ENCODE data around the gene MAP1LC3B2. TPM values are rescaled to one million over a fixed set of nuclear protein-coding genes. Genes with fewer than 3 reads are reported as not detected.
A peak's percentile ranks its signal among the peaks of the same experiment; 100 is the strongest.

The MAP1LC3B2 gene
- polyA plus RNA-seq, 6 donors from 2014 or later, result 3.2 to 12.2 (median 6.3) TPM

DNA sequence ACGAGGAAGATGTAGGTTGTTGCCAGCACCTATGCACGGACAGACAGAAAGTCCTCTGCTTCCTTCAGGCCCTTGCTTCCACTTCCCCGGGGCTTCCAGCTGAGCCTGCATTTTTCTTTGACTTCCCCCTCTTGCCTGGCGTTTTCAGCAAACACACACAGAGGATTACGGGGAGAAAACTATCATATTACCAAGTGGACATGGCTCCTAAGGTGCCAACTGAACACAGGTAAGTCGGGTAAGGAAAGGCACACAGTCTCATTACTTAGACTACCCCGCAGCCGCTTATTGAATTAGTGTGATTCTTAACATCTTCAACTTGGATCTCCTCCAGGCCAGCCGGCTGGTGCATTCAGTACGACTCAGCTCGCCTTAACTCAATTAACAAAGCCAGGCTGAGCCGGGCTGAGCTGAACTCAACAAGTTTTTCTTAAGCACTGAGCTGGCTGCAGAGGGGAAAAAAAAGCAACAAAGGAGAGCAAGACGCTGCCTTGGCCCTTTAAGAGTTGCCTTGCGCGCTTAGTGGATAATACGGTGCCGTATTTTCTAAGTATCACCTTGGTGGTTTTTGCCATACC, 19.2 kb upstream of the MAP1LC3B2 start:
- ATAC-seq (ENCODE audit: low read depth in 2 of 2) (no peak), DNase-seq (no peak)
- Mint-ChIP-seq H3K9me3 (no peaks in the 10 kb centered on the region), H3K4me1 (peaks cover 43 to 56% (median 44%) of the 10 kb centered on the region in 3 donors), H3K27me3 (no peaks in the 10 kb centered on the region), H3K27ac (peak overlapping the region in 2 of 6 donors; percentile 76 to 82), H3K36me3 (no peaks in the 10 kb centered on the region), H3K4me3 (no peak overlapping the region)

DNA sequence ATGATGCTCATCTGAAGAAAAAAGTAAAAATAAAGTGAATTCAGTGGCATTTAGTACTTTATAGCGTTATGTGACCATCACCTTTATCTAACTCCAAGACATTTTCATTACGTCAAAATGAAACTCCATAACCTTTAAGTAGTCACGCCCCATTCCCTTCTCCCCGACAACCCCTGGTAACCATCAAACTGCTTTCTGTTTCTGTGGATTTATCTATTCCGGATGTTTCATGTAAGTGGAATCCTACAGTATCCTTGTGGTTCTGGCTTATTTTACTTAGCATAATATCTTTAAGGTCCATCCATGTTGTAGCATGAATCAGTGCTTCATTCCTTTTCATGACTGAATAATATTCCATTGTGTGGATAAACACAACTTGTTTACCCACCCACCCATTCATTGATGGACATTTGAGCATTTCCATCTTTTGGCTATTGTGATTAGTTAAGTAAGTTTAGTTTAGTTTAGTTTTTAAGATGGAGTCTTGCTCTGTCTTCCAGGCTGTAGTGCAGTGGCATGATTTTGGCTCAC, 18.5 kb upstream of the MAP1LC3B2 start:
- Mint-ChIP-seq H3K9me3 (no peaks in the 10 kb centered on the region), H3K27me3 (no peaks in the 10 kb centered on the region), H3K4me1 (peaks cover 43 to 50% (median 44%) of the 10 kb centered on the region in 3 donors), H3K27ac (peak overlapping the region in 1 of 6 donors; percentile 44), H3K4me3 (peak overlapping the region in 1 of 8 donors; percentile 17), H3K36me3 (no peaks in the 10 kb centered on the region)
- DNase-seq (no peak), ATAC-seq (ENCODE audit: low read depth in 2 of 2) (no peak)

DNA sequence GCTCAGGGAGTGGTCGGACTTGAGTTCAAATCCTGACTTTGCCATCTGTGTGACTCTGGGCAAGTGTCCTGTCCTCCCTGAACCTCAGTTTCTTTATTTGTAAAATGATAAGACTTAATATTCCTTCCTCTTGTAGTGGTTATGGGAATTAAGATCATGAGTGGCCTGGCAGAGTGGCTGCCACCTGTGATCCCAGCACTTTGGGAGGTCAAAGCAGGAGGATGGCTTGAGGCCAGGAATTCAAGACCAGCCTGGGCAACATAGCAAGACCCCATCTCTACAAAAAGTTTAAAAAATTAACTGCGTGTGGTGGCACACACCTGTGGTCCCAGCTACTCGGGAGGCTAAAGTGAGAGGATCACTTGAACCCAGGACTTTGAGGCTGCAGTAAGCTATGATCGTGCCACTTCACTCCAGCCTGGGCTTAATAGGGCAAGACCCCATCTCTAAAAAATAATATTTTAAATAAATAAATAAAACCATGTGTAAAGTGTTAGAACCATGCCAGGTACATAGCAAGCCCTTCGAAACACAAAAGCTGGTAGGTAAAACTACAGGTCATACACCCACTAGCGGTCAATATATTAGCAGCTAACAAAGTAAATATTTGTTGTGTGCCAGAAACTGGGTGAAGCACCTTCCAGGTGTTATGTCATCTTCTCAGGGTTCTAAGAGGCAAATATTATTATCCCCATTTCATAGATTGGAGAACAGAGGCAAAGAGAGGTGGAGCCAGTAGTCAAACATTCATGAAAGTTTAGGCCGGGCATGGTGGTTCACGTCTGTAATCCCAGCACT, 17.4 kb upstream of the MAP1LC3B2 start:
- Mint-ChIP-seq H3K27me3 (no peaks in the 10 kb centered on the region), H3K4me1 (peaks cover 34 to 39% (median 37%) of the 10 kb centered on the region in 3 donors), H3K9me3 (no peaks in the 10 kb centered on the region), H3K27ac (peak overlapping the region in 1 of 6 donors; percentile 51), H3K4me3 (no peak overlapping the region), H3K36me3 (no peaks in the 10 kb centered on the region)
- DNase-seq, result no peak
- no peak for ATAC-seq (ENCODE audit: low read depth in 2 of 2)

DNA sequence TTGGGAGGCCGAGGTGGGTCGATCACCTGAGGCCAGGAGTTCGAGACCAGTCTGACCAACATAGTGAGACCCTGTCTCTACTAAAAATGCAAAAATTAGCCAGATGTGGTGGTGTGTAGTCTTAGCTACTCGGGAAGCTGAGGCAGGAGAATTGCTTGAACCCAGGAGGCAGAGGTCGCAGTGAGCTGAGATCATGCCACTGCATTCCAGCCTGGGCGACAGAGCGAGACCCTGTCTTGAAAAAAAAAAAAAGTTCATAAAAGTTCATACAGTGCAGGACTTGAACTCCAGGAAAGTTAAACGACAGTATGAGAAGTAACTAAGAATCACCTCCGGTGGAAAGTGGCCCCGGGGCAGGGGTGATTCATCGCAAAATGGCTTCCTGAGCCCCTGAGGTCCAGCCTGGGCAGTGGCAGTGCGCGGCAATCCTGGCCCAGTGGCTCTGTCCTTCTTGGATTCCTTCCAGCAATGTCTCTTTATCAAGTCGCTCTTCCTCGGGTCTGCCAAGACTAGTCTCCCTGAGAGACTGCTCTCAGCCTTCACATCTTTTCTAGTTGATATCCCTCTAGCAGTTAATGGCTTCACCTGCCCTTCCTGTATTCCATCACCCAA, 16.7 kb upstream of the MAP1LC3B2 start:
- DNase-seq (no peak), ATAC-seq (ENCODE audit: low read depth in 2 of 2) (no peak)
- Mint-ChIP-seq H3K9me3 (no peaks in the 10 kb centered on the region), H3K27ac (no peak overlapping the region), H3K4me1 (peaks cover 32 to 38% (median 34%) of the 10 kb centered on the region in 3 donors), H3K4me3 (no peak overlapping the region), H3K36me3 (no peaks in the 10 kb centered on the region), H3K27me3 (no peaks in the 10 kb centered on the region)

DNA sequence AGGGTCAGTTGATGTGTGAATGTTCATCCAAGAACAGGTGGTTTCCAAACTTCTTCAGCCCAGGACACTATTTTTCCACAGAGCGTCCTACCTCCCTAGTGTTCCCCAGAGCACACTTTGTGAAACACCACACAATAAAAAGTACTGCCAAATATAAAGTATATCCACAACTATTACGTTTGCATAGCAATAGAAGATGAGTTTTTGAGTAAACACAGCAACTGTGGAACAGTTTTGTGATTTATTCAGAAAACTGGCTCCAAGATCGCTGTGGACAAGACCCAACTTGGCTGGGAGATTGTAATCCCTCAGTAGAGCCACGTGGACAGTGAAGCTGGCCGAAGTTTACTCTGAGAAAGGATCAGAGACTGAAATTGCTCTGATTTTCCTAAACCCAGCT, 14.5 kb upstream of the MAP1LC3B2 start:
- H3K27ac Mint-ChIP-seq, result peak overlapping the region in 1 of 6 donors; percentile 55
- no peaks in the 10 kb centered on the region for H3K36me3 Mint-ChIP-seq
- no peaks in the 10 kb centered on the region for H3K9me3 Mint-ChIP-seq
- no peak for DNase-seq
- no peak for ATAC-seq (ENCODE audit: low read depth in 2 of 2)
- no peaks in the 10 kb centered on the region for H3K27me3 Mint-ChIP-seq
- H3K4me1 Mint-ChIP-seq, result peaks cover 24 to 31% (median 26%) of the 10 kb centered on the region in 3 donors
- no peak overlapping the region for H3K4me3 Mint-ChIP-seq

DNA sequence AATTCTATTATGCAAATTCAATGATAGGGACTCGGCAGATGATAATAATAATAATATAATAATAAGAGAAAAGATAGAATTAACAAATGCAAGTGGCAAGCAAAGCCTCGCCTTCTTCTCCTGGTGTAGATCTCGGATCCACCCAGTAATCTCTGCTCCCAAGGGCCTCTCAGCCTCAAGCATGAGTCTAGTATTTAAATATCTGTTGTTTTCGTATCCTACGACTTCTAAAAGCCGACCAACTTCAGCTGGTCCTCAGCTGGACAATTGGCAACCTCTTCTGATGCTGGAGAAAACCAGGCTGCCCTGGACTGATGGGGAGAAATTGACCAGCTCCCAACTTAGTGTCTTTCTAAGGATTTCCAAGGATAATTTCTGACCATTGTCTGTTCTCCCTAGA, 14.0 kb upstream of the MAP1LC3B2 start:
- DNase-seq (no peak), ATAC-seq (ENCODE audit: low read depth in 2 of 2) (no peak)
- H3K27ac Mint-ChIP-seq, result peak overlapping the region in 1 of 6 donors; percentile 6
- H3K4me3 Mint-ChIP-seq, result no peak overlapping the region
- no peaks in the 10 kb centered on the region for H3K27me3 Mint-ChIP-seq
- no peaks in the 10 kb centered on the region for H3K9me3 Mint-ChIP-seq
- H3K4me1 Mint-ChIP-seq, result peaks cover 19 to 26% (median 21%) of the 10 kb centered on the region in 3 donors
- H3K36me3 Mint-ChIP-seq, result no peaks in the 10 kb centered on the region

DNA sequence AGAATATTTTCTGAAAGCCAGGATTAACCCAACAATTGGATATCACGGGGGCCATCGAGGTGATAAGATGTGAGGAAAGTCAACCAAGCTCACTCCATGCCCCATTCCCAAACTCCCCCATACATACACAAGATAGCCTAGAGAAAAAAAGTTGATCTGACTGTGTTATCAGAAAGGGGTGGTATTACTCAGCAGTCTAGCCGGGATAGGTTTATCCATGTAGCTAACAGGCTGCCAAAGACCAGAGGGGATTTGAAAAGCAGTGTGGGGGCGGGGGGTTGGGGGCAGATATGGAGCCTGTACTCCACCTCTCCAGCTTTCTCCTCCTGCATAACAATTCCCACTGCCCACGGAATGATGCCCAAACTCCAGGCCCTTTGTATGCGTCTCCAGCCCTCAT, 13.2 kb upstream of the MAP1LC3B2 start:
- Mint-ChIP-seq H3K27me3 (no peaks in the 10 kb centered on the region), H3K36me3 (no peaks in the 10 kb centered on the region), H3K27ac (no peak overlapping the region), H3K4me1 (peaks cover 15 to 24% (median 21%) of the 10 kb centered on the region in 3 donors), H3K4me3 (no peak overlapping the region), H3K9me3 (no peaks in the 10 kb centered on the region)
- DNase-seq (no peak), ATAC-seq (ENCODE audit: low read depth in 2 of 2) (no peak)

DNA sequence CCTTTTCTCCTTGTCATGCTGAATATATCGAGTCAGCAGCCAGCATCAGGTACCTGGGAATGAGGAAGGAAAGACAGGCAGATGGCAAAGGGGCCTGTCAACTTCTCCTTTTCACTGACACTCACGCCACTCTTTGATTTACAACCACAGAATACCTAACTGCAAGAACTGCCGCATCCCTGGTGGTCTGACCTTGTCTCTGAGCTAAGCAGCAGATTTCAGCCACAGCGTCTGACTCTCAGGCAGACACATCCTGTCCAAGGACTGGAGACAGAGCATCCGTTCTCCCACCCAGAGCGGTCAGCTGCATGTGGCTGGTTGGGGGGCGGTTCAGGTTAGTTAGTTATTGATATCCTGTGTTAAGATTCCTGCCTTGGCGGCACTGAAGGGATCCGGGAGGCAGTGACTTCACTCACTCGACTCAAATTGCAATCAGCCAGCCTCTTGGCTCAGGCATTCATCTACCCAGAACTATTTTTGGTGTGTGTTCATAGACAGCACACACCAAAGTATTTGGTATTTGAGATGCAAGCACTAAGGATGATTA, 11.2 kb upstream of the MAP1LC3B2 start:
- Mint-ChIP-seq H3K4me1 (peaks cover 19 to 21% (median 21%) of the 10 kb centered on the region in 3 donors), H3K4me3 (peak overlapping the region; percentile 5 to 74 (median 56)), H3K36me3 (no peaks in the 10 kb centered on the region), H3K27ac (peak overlapping the region; percentile 56 to 94 (median 74)), H3K27me3 (no peaks in the 10 kb centered on the region), H3K9me3 (no peaks in the 10 kb centered on the region)
- peak; percentile 94 to 97 for ATAC-seq (ENCODE audit: low read depth in 2 of 2)
- DNase-seq, result peak; percentile 69

DNA sequence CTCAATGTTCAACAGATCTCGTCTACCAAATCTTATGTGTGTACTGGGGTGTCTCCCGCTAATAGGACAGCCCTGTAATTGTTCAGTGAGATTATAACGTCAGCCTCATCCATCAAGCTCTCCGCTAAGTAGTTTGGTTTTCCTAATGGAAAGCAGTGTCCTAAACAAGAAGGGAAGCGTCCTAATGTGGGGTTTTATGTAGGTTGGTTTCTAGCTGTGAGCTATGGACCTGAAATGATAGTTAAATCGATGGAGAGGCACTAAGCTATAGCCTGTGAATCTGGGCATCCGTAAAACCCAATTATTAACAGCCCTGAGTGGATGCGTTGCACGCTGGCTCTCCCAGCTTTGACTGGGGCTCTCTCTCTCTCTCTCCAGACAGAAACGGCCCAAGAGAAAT, 9.2 kb upstream of the MAP1LC3B2 start:
- Mint-ChIP-seq H3K4me3 (no peak overlapping the region), H3K27me3 (no peaks in the 10 kb centered on the region)

DNA sequence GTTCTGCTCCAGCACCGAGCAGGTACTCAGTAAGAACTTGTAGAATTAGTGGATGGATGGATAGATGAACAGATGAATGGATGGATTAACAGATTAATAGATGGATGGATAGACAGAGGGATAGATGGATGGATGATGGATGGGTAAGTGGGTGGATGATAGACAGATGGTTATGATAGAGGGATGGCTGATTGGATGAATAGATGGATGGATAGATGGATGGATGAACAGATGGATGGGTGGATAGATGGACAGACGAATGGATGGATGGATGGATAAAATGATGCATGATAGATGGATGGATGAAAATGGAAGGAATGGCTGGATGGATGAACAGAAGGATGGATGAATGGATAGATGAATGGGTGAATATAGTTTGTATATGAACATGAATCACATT, 8.0 kb upstream of the MAP1LC3B2 start:
- DNase-seq (no peak), ATAC-seq (ENCODE audit: low read depth in 2 of 2) (no peak)
- H3K36me3 Mint-ChIP-seq, result no peaks in the 10 kb centered on the region
- H3K27ac Mint-ChIP-seq, result no peak overlapping the region
- H3K4me3 Mint-ChIP-seq, result no peak overlapping the region
- H3K9me3 Mint-ChIP-seq, result no peaks in the 10 kb centered on the region
- peaks cover 21 to 26% (median 24%) of the 10 kb centered on the region in 3 donors for H3K4me1 Mint-ChIP-seq
- H3K27me3 Mint-ChIP-seq, result no peaks in the 10 kb centered on the region

More for the DNA sequence above, 9.2 kb upstream of the MAP1LC3B2 start:
- DNase-seq (no peak), ATAC-seq (ENCODE audit: low read depth in 2 of 2) (no peak)
- H3K27ac Mint-ChIP-seq, result peak overlapping the region in 3 of 6 donors; percentile 11 to 48 (median 27)
- peaks cover 21 to 24% (median 23%) of the 10 kb centered on the region in 3 donors for H3K4me1 Mint-ChIP-seq
- H3K9me3 Mint-ChIP-seq, result no peaks in the 10 kb centered on the region
- no peaks in the 10 kb centered on the region for H3K36me3 Mint-ChIP-seq

DNA sequence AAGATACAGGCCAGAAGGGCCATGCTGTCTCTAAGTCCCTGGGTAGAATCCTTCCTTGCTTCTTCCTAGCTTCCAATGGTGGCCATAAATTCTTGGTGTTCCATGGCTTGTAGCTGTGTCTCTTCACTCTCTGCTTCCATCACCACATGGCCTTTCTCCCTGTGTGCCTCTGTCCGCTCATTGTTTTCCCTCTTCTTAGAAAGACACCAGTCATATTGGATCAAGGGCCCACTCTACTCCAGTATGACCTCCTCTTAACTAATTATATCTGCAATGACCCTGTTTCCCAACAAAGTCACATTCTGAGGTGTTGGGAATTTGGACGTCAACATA, 7.6 kb upstream of the MAP1LC3B2 start:
- ATAC-seq (ENCODE audit: low read depth in 2 of 2) (no peak), DNase-seq (no peak)
- Mint-ChIP-seq H3K4me1 (peaks cover 24 to 27% (median 26%) of the 10 kb centered on the region in 3 donors), H3K36me3 (no peaks in the 10 kb centered on the region), H3K4me3 (no peak overlapping the region), H3K9me3 (no peaks in the 10 kb centered on the region), H3K27me3 (no peaks in the 10 kb centered on the region), H3K27ac (no peak overlapping the region)

DNA sequence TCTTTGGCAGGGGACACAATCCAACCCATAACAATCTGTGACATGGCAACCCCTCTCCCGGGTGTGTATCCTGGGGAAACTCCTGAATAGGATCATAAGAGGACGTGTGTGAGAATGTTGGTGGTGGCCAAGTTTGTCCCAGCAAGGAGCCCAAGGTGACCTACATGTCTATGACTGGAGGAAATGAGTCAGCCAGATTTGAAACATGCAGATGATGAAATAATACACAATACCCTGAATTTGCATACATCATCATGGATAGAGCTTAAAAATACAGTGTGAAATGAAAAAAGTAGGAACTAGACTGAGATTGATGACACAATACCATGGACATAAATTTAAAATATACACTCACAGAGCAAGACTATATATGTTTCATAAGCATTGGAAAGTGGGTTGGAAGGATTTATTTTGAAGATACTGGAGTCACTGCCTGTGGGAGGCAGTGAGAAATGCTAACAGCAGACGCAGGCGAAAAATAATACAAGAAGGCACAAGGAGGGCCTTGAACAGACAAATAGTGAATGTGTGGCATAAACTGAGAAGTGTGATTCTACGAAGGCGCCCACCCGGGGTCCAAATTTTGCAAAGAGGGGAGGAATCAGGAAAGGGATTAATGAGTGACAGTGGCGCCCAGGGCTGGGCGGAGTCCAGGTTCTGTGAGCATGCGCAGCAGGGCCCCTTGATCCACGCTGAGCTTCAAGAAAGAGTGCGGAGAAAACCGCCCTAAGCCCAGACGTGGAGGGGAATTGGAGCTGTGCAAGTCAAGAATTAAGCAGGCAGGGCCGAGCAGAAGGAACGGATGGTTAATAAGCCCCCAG, 7.0 kb upstream of the MAP1LC3B2 start:
- Mint-ChIP-seq H3K4me1 (peaks cover 26 to 32% (median 30%) of the 10 kb centered on the region in 3 donors), H3K36me3 (no peaks in the 10 kb centered on the region), H3K4me3 (no peak overlapping the region), H3K27me3 (no peaks in the 10 kb centered on the region), H3K27ac (no peak overlapping the region), H3K9me3 (no peaks in the 10 kb centered on the region)
- DNase-seq (no peak), ATAC-seq (ENCODE audit: low read depth in 2 of 2) (no peak)

Measured in naive B cell (primary cell).